Measurements from ENCODE around the gene SPATA46.

The SPATA46 gene

DNA sequence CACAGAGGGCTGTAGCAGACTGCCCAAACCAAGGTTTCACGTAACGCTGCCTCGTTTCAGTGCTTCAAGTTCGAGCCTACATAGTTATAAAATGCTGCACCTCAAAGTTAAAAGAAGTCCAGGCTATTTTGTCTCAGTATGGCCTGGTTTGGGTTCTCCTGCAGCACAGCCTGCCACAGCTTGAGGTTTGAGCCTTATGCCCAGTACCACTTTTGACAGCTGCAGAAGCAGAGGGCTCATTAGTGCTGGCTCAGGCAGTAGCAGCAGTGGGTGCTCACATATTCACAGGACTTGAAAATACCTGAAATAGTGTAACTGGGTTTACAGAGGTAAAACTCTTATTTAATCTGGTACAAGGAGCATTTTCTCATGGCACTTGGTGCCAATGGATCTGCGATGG is 15.3 kb downstream of the SPATA46 start (continued):
- TF ChIP-seq ZBTB11 (tag by site-specific recombination; conservative IDR thresholded peaks at IDR 0.05; ENCODE audit: low read depth) (no peak), ZNF423 (tag by site-specific recombination; IDR thresholded peaks at IDR 0.05) (no peak), ZNF561 (tag by site-specific recombination; IDR thresholded peaks at IDR 0.05; ENCODE audit: borderline replicate concordance) (no peak)
- TF ChIP-seq, protein P1, sequence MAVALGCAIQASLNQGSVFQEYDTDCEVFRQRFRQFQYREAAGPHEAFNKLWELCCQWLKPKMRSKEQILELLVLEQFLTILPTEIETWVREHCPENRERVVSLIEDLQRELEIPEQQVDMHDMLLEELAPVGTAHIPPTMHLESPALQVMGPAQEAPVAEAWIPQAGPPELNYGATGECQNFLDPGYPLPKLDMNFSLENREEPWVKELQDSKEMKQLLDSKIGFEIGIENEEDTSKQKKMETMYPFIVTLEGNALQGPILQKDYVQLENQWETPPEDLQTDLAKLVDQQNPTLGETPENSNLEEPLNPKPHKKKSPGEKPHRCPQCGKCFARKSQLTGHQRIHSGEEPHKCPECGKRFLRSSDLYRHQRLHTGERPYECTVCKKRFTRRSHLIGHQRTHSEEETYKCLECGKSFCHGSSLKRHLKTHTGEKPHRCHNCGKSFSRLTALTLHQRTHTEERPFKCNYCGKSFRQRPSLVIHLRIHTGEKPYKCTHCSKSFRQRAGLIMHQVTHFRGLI (tag by site-specific recombination; IDR thresholded peaks at IDR 0.05) = no peak

GRCh38 chr1:162360874-162361260 is 15.8 kb downstream of the SPATA46 start:
- CTCF ChIA-PET = no interaction called here
- no peak overlapping the region for H3K4me3 ChIP-seq (ENCODE audit: low read depth, low read length)
- H3K27ac ChIP-seq (ENCODE audit: extremely low read depth, low read depth, low read length) = no peak overlapping the region
- POLR2A ChIA-PET = no interaction called here
- TF ChIP-seq ZNF2 (tag by site-specific recombination; IDR thresholded peaks at IDR 0.05) = no peak
- no peak for TF ChIP-seq ZNF239 (tag by site-specific recombination; IDR thresholded peaks at IDR 0.05)
- TF ChIP-seq OSR2 (tag by site-specific recombination; IDR thresholded peaks at IDR 0.05) = no peak
- TF ChIP-seq ZNF341 (tag by site-specific recombination; IDR thresholded peaks at IDR 0.05; ENCODE audit: low read depth) = no peak
- no peak for TF ChIP-seq ZNF514 (tag by site-specific recombination; IDR thresholded peaks at IDR 0.05)
- TF ChIP-seq ZBTB44 (tag by site-specific recombination; IDR thresholded peaks at IDR 0.05) = no peak
- no peak for TF ChIP-seq ZNF175 (tag by site-specific recombination; IDR thresholded peaks at IDR 0.05)
- TF ChIP-seq ZNF530 (tag by site-specific recombination; IDR thresholded peaks at IDR 0.05; ENCODE audit: low read depth) = no peak
- TF ChIP-seq ZNF391 (tag by site-specific recombination; IDR thresholded peaks at IDR 0.05; ENCODE audit: borderline replicate concordance, low read depth) = no peak
- TF ChIP-seq ZNF623 (tag by site-specific recombination; IDR thresholded peaks at IDR 0.05) = no peak
- peaks cover 0 to 14% of the 10 kb centered on the region in 2 experiments; a peak in 1 of 3 replicates for H3K36me3 ChIP-seq (ENCODE audit: control insufficient read depth in 2 of 2, insufficient read depth in 1 of 2, low read length in 2 of 2)
- no peaks in the 10 kb centered on the region for H3K9me3 ChIP-seq (ENCODE audit: control insufficient read depth, insufficient read depth, low read depth, low read length)
- no peaks in the 10 kb centered on the region for H3K4me1 ChIP-seq (ENCODE audit: control insufficient read depth, insufficient read depth, low read length)

DNA sequence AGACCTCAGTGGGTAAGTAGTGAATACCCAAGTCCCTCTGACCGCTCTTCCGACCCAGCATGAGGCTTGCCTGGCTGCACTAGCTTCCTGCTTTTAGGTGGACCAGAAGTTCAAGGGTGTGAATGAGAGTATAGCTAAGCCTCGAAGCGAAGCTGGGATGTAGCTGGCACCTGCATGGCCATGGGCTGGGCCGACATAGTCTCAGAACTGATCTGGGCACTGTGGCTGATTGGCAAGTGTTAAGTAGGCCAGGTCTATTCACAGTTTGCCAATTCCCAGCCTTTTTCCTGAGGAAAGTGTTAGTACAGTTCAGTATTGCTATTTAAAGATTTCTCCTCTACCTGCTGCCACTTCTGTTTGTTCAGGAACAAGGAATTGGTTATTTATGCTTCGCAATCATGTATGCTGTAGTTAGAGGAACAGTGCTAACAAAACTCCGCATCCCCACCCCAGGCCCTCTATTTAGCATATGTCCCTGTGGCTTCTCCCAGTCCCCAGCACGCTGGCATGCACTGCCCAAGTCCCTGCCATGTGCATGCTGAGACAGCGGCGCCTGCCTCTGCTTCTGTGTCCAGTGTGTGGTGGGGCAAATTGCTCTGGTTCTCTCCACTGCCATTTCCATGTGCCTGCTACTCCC is 16.3 kb downstream of the SPATA46 start:
- TF ChIP-seq ZNF664 (tag by site-specific recombination; IDR thresholded peaks at IDR 0.05) (no peak), ZNF10 (tag by site-specific recombination; IDR thresholded peaks at IDR 0.05) (no peak), ZNF610 (tag by site-specific recombination; IDR thresholded peaks at IDR 0.05; ENCODE audit: borderline replicate concordance) (no peak), GFI1B (tag by site-specific recombination; IDR thresholded peaks at IDR 0.05) (no peak), ZNF600 (tag by site-specific recombination; IDR thresholded peaks at IDR 0.05) (no peak), EGR2 (tag by site-specific recombination; IDR thresholded peaks at IDR 0.05; ENCODE audit: low read depth) (no peak), ZNF629 (tag by site-specific recombination; IDR thresholded peaks at IDR 0.05) (no peak), ZNF544 (tag by site-specific recombination; IDR thresholded peaks at IDR 0.05) (no peak), ZNF354C (tag by site-specific recombination; IDR thresholded peaks at IDR 0.05; ENCODE audit: borderline replicate concordance, low read depth) (no peak), ZNF19 (tag by site-specific recombination; IDR thresholded peaks at IDR 0.05; ENCODE audit: low read depth) (no peak)
- Histone ChIP-seq H3K4me1 (ENCODE audit: control insufficient read depth, insufficient read depth, low read length) (no peaks in the 10 kb centered on the region), H3K4me3 (ENCODE audit: low read depth, low read length) (no peak overlapping the region), H3K9me3 (ENCODE audit: control insufficient read depth, insufficient read depth, low read depth, low read length) (no peaks in the 10 kb centered on the region), H3K27ac (ENCODE audit: extremely low read depth, low read depth, low read length) (no peak overlapping the region), H3K36me3 (ENCODE audit: control insufficient read depth in 2 of 2, insufficient read depth in 1 of 2, low read length in 2 of 2) (peaks cover 0 to 17% of the 10 kb centered on the region in 2 experiments; a peak in 1 of 3 replicates)
- POLR2A ChIA-PET = no interaction called here
- CTCF ChIA-PET = interaction anchor here (0.7 to 1.4 kb wide), 3 partner anchors 9 to 304 kb away, joined by 3 to 5 read pairs (median 3); no protein-coding TSS in a partner anchor

All from HEK293 (cell line).